ENCODE data around the gene NOX5. TPM values are rescaled to one million over a fixed set of nuclear protein-coding genes. Genes with fewer than 3 reads are reported as not detected.

The NOX5 gene
- total and polyA plus RNA-seq, 4 donors, result under 0.01 to 0.08 (median 0.01) TPM

GRCh38 chr15:68982976-68983563, 31.4 kb upstream of the NOX5 start (continued):
- TF ChIP-seq, protein P1, sequence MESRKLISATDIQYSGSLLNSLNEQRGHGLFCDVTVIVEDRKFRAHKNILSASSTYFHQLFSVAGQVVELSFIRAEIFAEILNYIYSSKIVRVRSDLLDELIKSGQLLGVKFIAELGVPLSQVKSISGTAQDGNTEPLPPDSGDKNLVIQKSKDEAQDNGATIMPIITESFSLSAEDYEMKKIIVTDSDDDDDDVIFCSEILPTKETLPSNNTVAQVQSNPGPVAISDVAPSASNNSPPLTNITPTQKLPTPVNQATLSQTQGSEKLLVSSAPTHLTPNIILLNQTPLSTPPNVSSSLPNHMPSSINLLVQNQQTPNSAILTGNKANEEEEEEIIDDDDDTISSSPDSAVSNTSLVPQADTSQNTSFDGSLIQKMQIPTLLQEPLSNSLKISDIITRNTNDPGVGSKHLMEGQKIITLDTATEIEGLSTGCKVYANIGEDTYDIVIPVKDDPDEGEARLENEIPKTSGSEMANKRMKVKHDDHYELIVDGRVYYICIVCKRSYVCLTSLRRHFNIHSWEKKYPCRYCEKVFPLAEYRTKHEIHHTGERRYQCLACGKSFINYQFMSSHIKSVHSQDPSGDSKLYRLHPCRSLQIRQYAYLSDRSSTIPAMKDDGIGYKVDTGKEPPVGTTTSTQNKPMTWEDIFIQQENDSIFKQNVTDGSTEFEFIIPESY (IDR thresholded peaks at IDR 0.05), result no peak
- no peak for TF ChIP-seq HNF4A (conservative IDR thresholded peaks at IDR 0.05)
- TF ChIP-seq EGR1 (IDR thresholded peaks at IDR 0.05; ENCODE audit: low read depth in 2 of 2), result no peak
- TF ChIP-seq SP1 (IDR thresholded peaks at IDR 0.05), result no peak
- no peak for TF ChIP-seq GABPA (IDR thresholded peaks at IDR 0.05 in 1 of 2, conservative IDR thresholded peaks at IDR 0.05 in 1 of 2)
- no peak for TF ChIP-seq TAF1 (conservative IDR thresholded peaks at IDR 0.05)

- no peak for DNase-seq (ENCODE audit: low spot score)
- H3K27me3 ChIP-seq (ENCODE audit: control insufficient read depth in 4 of 4, insufficient read depth in 4 of 4, low read length in 3 of 4), result peaks cover 0 to 7% (median 0%) of the 10 kb centered on the region in 4 donors
- no peaks in the 10 kb centered on the region for H3K4me1 ChIP-seq (ENCODE audit: control insufficient read depth in 4 of 4, insufficient read depth in 4 of 4, low read length in 3 of 4)
- H3K4me3 ChIP-seq (ENCODE audit: low read depth in 1 of 3, low read length in 3 of 3), result no peak overlapping the region
- H3K36me3 ChIP-seq (ENCODE audit: control insufficient read depth in 4 of 4, insufficient read depth in 3 of 4, low read depth in 1 of 4, low read length in 3 of 4), result no peaks in the 10 kb centered on the region
- no peak overlapping the region for H3K9ac ChIP-seq (ENCODE audit: low read depth in 1 of 2, low read length in 2 of 2)
- TF ChIP-seq FOXA2 (IDR thresholded peaks at IDR 0.05) (no peak), GABPA (IDR thresholded peaks at IDR 0.05 in 1 of 2, conservative IDR thresholded peaks at IDR 0.05 in 1 of 2) (no peak), YY1 (IDR thresholded peaks at IDR 0.05) (no peak), REST (IDR thresholded peaks at IDR 0.05) (no peak)
- H3K9me3 ChIP-seq (ENCODE audit: control insufficient read depth in 4 of 4, low read length in 3 of 4), result no peaks in the 10 kb centered on the region
- 78% methylated on average over 4 of the region's 4 CpGs for WGBS
- no peak overlapping the region for H3K27ac ChIP-seq (ENCODE audit: low read depth in 1 of 2, low read length in 2 of 2)
Measured at GRCh38 chr15:68983961-68984481, 30.5 kb upstream of the NOX5 start.

GRCh38 chr15:68984586-68984985, 29.9 kb upstream of the NOX5 start:
- Histone ChIP-seq H3K27ac (ENCODE audit: low read depth in 1 of 2, low read length in 2 of 2) (no peak overlapping the region), H3K4me1 (ENCODE audit: control insufficient read depth in 4 of 4, insufficient read depth in 4 of 4, low read length in 3 of 4) (no peaks in the 10 kb centered on the region), H3K4me3 (ENCODE audit: low read depth in 1 of 3, low read length in 3 of 3) (no peak overlapping the region), H3K36me3 (ENCODE audit: control insufficient read depth in 4 of 4, insufficient read depth in 3 of 4, low read depth in 1 of 4, low read length in 3 of 4) (no peaks in the 10 kb centered on the region), H3K27me3 (ENCODE audit: control insufficient read depth in 4 of 4, insufficient read depth in 4 of 4, low read length in 3 of 4) (peaks cover 0 to 7% (median 0%) of the 10 kb centered on the region in 4 donors), H3K9ac (ENCODE audit: low read depth in 1 of 2, low read length in 2 of 2) (no peak overlapping the region), H3K9me3 (ENCODE audit: control insufficient read depth in 4 of 4, low read length in 3 of 4) (no peaks in the 10 kb centered on the region)
- no peak for DNase-seq (ENCODE audit: low spot score)
- WGBS, result 95% methylated on average over 3 of the region's 3 CpGs
- no peak for TF ChIP-seq CTCF (IDR thresholded peaks at IDR 0.05; ENCODE audit: low read depth, low read length, missing input control)
- TF ChIP-seq GABPA (IDR thresholded peaks at IDR 0.05 in 1 of 2, conservative IDR thresholded peaks at IDR 0.05 in 1 of 2), result no peak
- no peak for TF ChIP-seq EGR1 (IDR thresholded peaks at IDR 0.05; ENCODE audit: low read depth in 2 of 2)
- TF ChIP-seq SP1 (IDR thresholded peaks at IDR 0.05), result no peak
- no peak for TF ChIP-seq RAD21 (IDR thresholded peaks at IDR 0.05)
- TF ChIP-seq ATF3 (IDR thresholded peaks at IDR 0.05), result no peak
- TF ChIP-seq NR2F2 (IDR thresholded peaks at IDR 0.05), result no peak
- no peak for TF ChIP-seq HNF4G (IDR thresholded peaks at IDR 0.05)
- TF ChIP-seq, protein P2, sequence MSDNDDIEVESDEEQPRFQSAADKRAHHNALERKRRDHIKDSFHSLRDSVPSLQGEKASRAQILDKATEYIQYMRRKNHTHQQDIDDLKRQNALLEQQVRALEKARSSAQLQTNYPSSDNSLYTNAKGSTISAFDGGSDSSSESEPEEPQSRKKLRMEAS (IDR thresholded peaks at IDR 0.05), result no peak
- TF ChIP-seq YY1 (IDR thresholded peaks at IDR 0.05), result no peak
- TF ChIP-seq FOXA2 (IDR thresholded peaks at IDR 0.05), result no peak
- TF ChIP-seq REST (IDR thresholded peaks at IDR 0.05), result no peak
- no peak for TF ChIP-seq JUND (IDR thresholded peaks at IDR 0.05)

Measured in liver (tissue), 9 donors.